K562 (cell line): ENCODE results near the gene PEBP1. TPM values are rescaled to one million over a fixed set of nuclear protein-coding genes. Genes with fewer than 3 reads are reported as not detected.

Source experiments
- ATAC-seq: fragments of 200-7000 bp; cut with Tn5 transposase; 3 replicates; pipeline ENCODE4 v1.9.1; 2020; ENCODE audit warnings: moderate library complexity
- BruUV-seq: library from RNA; stranded (reverse); fragments of 400-500 nt; replicated peaks from 2 replicates; lab custom pipeline; 2021; lab: Mats Ljungman, UMichigan
- CTCF ChIA-PET: fragments of 300-600 bp; formaldehyde crosslinking; extraction: SDS; loops from one replicate; lab custom pipeline; 2021; ENCODE audit warnings: low intra/inter-chr PET ratio; lab: Yijun Ruan, JAX
- POLR2A ChIA-PET: fragments of 300-600, 350-650 bp; sonication (Branson Sonifier 250); formaldehyde crosslinking; extraction: SDS; loops from one replicate; lab custom pipeline; 2021; ENCODE audit warnings: antibody characterized with exemption, inconsistent platforms; lab: Yijun Ruan, JAX
- DNase-seq, 4 experiments: peaks; one replicate each; pipeline versions ENCODE4 v3.0.0 to v3.0.0-alpha.2; 2011 to 2018; ENCODE audit warnings: low spot score in 3 of 4, mixed read lengths in 3 of 4; ENCODE audit errors: extremely low read depth in 1 of 4
- FAIRE-seq: peaks from 2 replicates; lab custom pipeline; 2011; peaks lifted over from hg19 to GRCh38; lab: Jason Lieb, UNC
- H2AFZ ChIP-seq: 2 replicates; pipeline ENCODE4 v1.6.0; 2011; ENCODE audit warnings: low read depth, low read length, control low read depth, inconsistent platforms
- H3K27ac ChIP-seq: fragments of 200-600 bp; 3 replicates; pipeline ENCODE4 v1.8.0; 2011; ENCODE audit warnings: low read depth, mild to moderate bottlenecking, control low read depth, inconsistent platforms, low read length, moderate library complexity, mixed read lengths; ENCODE audit errors: extremely low read depth
- H3K27me3 ChIP-seq, 2 experiments: fragments of 300-600 bp in 1 of 2; 2 replicates in 1 of 2; 3 replicates in 1 of 2; pipeline versions ENCODE4 v1.6.0 to v1.8.0; 2011; ENCODE audit warnings: inconsistent platforms in 2 of 2, low read length in 2 of 2, mild to moderate bottlenecking in 1 of 2, mixed read lengths in 1 of 2, moderate library complexity in 1 of 2; ENCODE audit not compliant: control insufficient read depth in 2 of 2, insufficient read depth in 2 of 2
- H3K36me3 ChIP-seq: fragments of 300-600 bp; 3 replicates; pipeline ENCODE4 v1.8.0; 2011; ENCODE audit warnings: mild to moderate bottlenecking, low read length, inconsistent platforms; ENCODE audit not compliant: control insufficient read depth, insufficient read depth
- H3K4me1 ChIP-seq, 2 experiments: fragments of 200-600 bp in 1 of 2; replicated peaks in 1 of 2; 2 replicates in 1 of 2; 3 replicates in 1 of 2; pipeline versions ENCODE4 v1.5.1 to v1.8.0; 2011; ENCODE audit warnings: inconsistent platforms in 2 of 2, low read length in 2 of 2, mild to moderate bottlenecking in 1 of 2, mixed read lengths in 1 of 2, moderate library complexity in 1 of 2; ENCODE audit not compliant: control insufficient read depth in 2 of 2, insufficient read depth in 2 of 2
- H3K4me2 ChIP-seq: 2 replicates; pipeline ENCODE4 v1.6.1; 2011; ENCODE audit warnings: low read length, control low read depth, inconsistent platforms, mixed read lengths; ENCODE audit not compliant: insufficient read depth
- H3K4me3 ChIP-seq: fragments of 200-600 bp; sonication (generic), shearing (Covaris generic); 2 replicates; pipeline ENCODE4 v1.5.1; 2016; ENCODE audit warnings: control low read depth, inconsistent platforms
- H3K79me2 ChIP-seq: fragments of 200-600 bp; 3 replicates; pipeline ENCODE4 v1.8.0; 2011; ENCODE audit warnings: low read length, inconsistent platforms; ENCODE audit not compliant: control insufficient read depth, insufficient read depth
- H3K9ac ChIP-seq, 2 experiments: 2 replicates each; pipeline versions ENCODE4 v1.6.0 to v1.6.1; 2011; ENCODE audit warnings: low read depth in 2 of 2, low read length in 2 of 2, control low read depth in 1 of 2, inconsistent platforms in 1 of 2, mild to moderate bottlenecking in 1 of 2, mixed read lengths in 1 of 2; ENCODE audit not compliant: insufficient read depth in 1 of 2
- H3K9me1 ChIP-seq: one replicate; pipeline ENCODE4 v1.6.0; 2011; ENCODE audit warnings: inconsistent platforms, mild to moderate bottlenecking, low read length, moderate library complexity; ENCODE audit not compliant: control insufficient read depth, insufficient read depth
- H3K9me3 ChIP-seq: replicated peaks from 2 replicates; pipeline ENCODE4 v1.5.1; 2011; ENCODE audit warnings: low read depth, low read length, inconsistent platforms; ENCODE audit not compliant: control insufficient read depth, insufficient read depth
- H4K20me1 ChIP-seq: replicated peaks from 2 replicates; pipeline ENCODE4 v1.6.1; 2011; ENCODE audit warnings: low read length, inconsistent platforms, mixed read lengths; ENCODE audit not compliant: control insufficient read depth, insufficient read depth
- ESRRA ChIP-seq: fragments of 450-650 bp; IDR thresholded peaks from 2 replicates; pipeline ENCODE4 v1.6.1; 2014; ENCODE audit warnings: low read depth, mild to moderate bottlenecking, moderate library complexity, borderline replicate concordance
- GTF3C2 ChIP-seq: IDR thresholded peaks from 3 replicates; pipeline ENCODE4 v1.6.1; 2011; ENCODE audit warnings: borderline replicate concordance, mild to moderate bottlenecking, moderate library complexity; ENCODE audit not compliant: insufficient read length; ENCODE audit errors: extremely low read depth
- HMG20B ChIP-seq: fragments of 250-450 bp; sonication (Bioruptor Pico); IDR thresholded peaks from 2 replicates; pipeline ENCODE4 v1.5.0; 2021; ENCODE audit warnings: mild to moderate bottlenecking
- NFE2L1 ChIP-seq: fragments of 450-650 bp; IDR thresholded peaks from 2 replicates; pipeline ENCODE4 v1.6.1; 2016; ENCODE audit warnings: missing genetic modification characterization, low read depth, mild to moderate bottlenecking, missing compliant biosample characterization, moderate library complexity, borderline replicate concordance
- PHTF2 ChIP-seq: fragments of 250-450 bp; sonication (Bioruptor Pico); IDR thresholded peaks from 2 replicates; pipeline ENCODE4 v1.5.0; 2021; ENCODE audit warnings: mild to moderate bottlenecking
- PML ChIP-seq: IDR thresholded peaks from 2 replicates; pipeline ENCODE4 v1.6.1; 2012; ENCODE audit warnings: low read length, inconsistent platforms
- RREB1 ChIP-seq: fragments of 250-450 bp; sonication (Bioruptor Pico); IDR thresholded peaks from 2 replicates; pipeline ENCODE4 v1.4.0; 2020
- SMARCE1 ChIP-seq: fragments of 450-650 bp; IDR thresholded peaks from 2 replicates; pipeline ENCODE4 v1.7.1; 2016; ENCODE audit warnings: mild to moderate bottlenecking
- USF2 ChIP-seq: sonication (generic); formaldehyde crosslinking; IDR thresholded peaks from 2 replicates; pipeline ENCODE4 v1.5.0; 2020; ENCODE audit warnings: missing genetic modification reagents
- ZNF41 ChIP-seq: fragments of 250-450 bp; sonication (Bioruptor Pico); conservative IDR thresholded peaks from 2 replicates; pipeline ENCODE4 v1.4.0; 2020; ENCODE audit warnings: mild to moderate bottlenecking
- ZNF589 ChIP-seq: fragments of 200-800 bp; sonication (Bioruptor generic); IDR thresholded peaks from 2 replicates; pipeline ENCODE4 v1.6.1; 2016; ENCODE audit warnings: low read depth, missing genetic modification characterization, missing compliant biosample characterization
- in situ Hi-C: fragments of 300-500 bp; cut with MboI; formaldehyde crosslinking; loops from 4 replicates; pipeline ENCODE4 v1.15.0; 2018; ENCODE audit warnings: inconsistent platforms, mixed read lengths
- intact Hi-C: fragments of 100-400 bp; cut with micrococcal nuclease; formaldehyde crosslinking; loops from 2 replicates; pipeline ENCODE4 v1.14.2; 2022
- polyA plus RNA-seq, 8 experiments: library from polyadenylated mRNA; depleted of rRNA in 4 of 8; stranded (reverse) in 5 of 8; unstranded in 3 of 8; fragments of >200 nt; fragmentation: Nextera tagmentation in 2 of 8; fragmentation: Illumina TruSeq in 1 of 8; extraction: Ambion mirVana in 2 of 8; extraction: Trizol in 1 of 8; gene quantifications; 2 replicates each; pipeline versions ENCODE4 v1.2.1 to v1.2.3, GENCODE V29; 2011 to 2014; ENCODE audit warnings: inconsistent platforms in 1 of 8, missing spikeins in 1 of 8
- total RNA-seq, 7 experiments: library from RNA; depleted of rRNA in 6 of 7; stranded (reverse); fragments of >200 nt in 6 of 7; fragmentation: Illumina TruSeq in 2 of 7; extraction: Trizol in 2 of 7; gene quantifications; 2 replicates each; pipeline versions ENCODE4 v1.2.1 to v1.2.3, GENCODE V29; 2011 to 2021; ENCODE audit warnings: low replicate concordance in 1 of 7

PEBP1 gene
- total and polyA plus RNA-seq, 9 of the 15 experiments (the other 6 are each of a cell fraction or from before 2014, with no cell fraction given): 77.3 to 207 (median 153) TPM

GRCh38 chr12:118175823-118176447 lies 40.0 kb downstream of the PEBP1 start (continued):
- TF ChIP-seq ESRRA (no peak), NFE2L1 (tag) (no peak), GTF3C2 (no peak), ZNF589 (CRISPR knock-in tag) (no peak)
- TF ChIP-seq, all 486 proteins: peak for 0

- Histone ChIP-seq H3K27ac (peak overlapping the region; percentile 29; the same call in 1 of the 3 replicates), H3K4me1 (peaks cover 0 to 8% of the 10 kb centered on the region in 2 experiments; a peak in 2 of 5 replicates), H3K9ac (no peak overlapping the region), H3K9me1 (no peaks in the 10 kb centered on the region), H3K27me3 (no peaks in the 10 kb centered on the region), H3K79me2 (no peaks in the 10 kb centered on the region), H3K36me3 (peaks cover 37% of the 10 kb centered on the region; the same call in 2 of the 3 replicates), H3K4me3 (no peak overlapping the region), H3K9me3 (no peaks in the 10 kb centered on the region), H4K20me1 (no peaks in the 10 kb centered on the region), H3K4me2 (no peak overlapping the region), H2AFZ (no peak overlapping the region)
- FAIRE-seq: no peak
- BruUV-seq: no TSS peak
- no peak for ATAC-seq
- in situ Hi-C loops: loop anchor here (25.0 kb wide), 1 partner anchor 179 kb away; the partner anchor contains the start of gene TAOK3
- ChIA-PET CTCF (interaction anchor here (3.5 kb wide), 1 partner anchor 193 kb away, joined by 62 read pairs; the partner anchor contains the start of gene SUDS3), POLR2A (interaction anchor here (0.6 to 2.7 kb wide), 4 partner anchors 16 to 303 kb away, joined by 3 to 14 read pairs (median 3); partner anchors contain the start of gene SUDS3)
- no peak for DNase-seq
- intact Hi-C loops: loop anchor here (5.0 to 10.0 kb wide), 2 partner anchors 61 to 308 kb away; no protein-coding TSS in a partner anchor
- TF ChIP-seq PHTF2 (CRISPR knock-in tag) (no peak), USF2 (CRISPR knock-in tag) (no peak), ZNF41 (CRISPR knock-in tag) (no peak), HMG20B (CRISPR knock-in tag) (no peak), RREB1 (no peak), PML (no peak), SMARCE1 (no peak)
These were observed 47.2 kb downstream of the PEBP1 start for GRCh38 chr12:118183155-118183554.
